ENCODE data around the gene TSBP1.
"Not testable (repeated sequence)": the region's sequence is repeated elsewhere in the genome, so short reads cannot be mapped to it uniquely, and the experiment has no call there.

Gene TSBP1

DNA sequence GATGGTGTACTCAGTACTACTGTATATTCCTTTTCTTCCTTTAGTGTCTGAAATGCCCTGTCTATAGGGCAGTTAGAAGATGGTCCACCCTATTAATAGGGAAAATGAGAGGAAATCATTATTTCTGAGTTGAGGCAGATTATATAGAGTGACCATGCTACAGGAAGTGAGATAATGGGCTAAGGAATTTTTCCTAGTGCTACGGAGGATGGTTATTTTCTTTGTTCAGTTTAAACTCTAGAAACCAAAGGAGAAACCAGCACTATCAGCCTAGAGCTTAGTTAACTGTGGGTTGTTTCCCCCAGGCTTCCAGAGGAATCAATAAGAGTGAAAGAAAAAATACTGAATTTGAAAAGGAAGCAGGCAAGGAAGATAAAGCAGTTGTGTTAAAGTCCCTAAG is 474 bp downstream of the TSBP1 start:
- FAIRE-seq = no peak

- no peak for FAIRE-seq
Observed at GRCh38 chr6:32370505-32370904, 1.2 kb downstream of the TSBP1 start.

GRCh38 chr6:32369660-32370059 is 2.0 kb downstream of the TSBP1 start:
- FAIRE-seq = no peak

GRCh38 chr6:32367644-32368043 is 4.1 kb downstream of the TSBP1 start:
- FAIRE-seq = no peak

DNA sequence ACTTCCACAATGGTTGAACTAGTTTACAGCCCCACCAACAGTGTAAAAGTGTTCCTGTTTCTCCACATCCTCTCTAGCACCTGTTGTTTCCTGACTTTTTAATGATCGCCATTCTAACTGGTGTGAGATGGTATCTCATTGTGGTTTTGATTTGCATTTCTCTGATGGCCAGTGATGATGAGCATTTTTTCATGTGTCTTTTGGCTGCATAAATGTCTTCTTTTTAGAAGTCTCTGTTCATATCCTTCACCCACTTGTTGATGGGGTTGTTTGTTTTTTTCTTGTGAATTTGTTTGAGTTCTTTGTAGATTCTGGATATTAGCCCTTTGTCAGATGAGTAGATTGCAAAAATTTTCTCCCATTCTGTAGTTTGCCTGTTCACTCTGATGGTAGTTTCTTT is 12.5 kb downstream of the TSBP1 start:
- not testable (repeated sequence) for FAIRE-seq

DNA sequence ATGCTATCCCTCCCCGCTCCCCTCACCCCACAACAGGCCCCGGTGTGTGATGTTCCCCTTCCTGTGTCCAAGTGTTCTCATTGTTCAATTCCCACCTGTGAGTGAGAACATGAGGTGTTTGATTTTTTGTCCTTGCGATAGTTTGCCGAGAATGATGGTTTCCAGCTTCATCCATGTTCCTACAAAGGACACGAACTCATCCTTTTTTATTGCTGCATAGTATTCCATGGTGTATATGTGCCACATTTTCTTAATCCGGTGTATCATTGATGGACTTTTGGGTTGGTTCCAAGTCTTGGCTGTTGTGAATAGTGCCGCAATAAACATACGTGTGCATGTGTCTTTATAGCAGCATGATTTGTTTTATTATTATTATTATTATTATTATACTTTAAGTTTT is 13.2 kb downstream of the TSBP1 start:
- not testable (repeated sequence) for FAIRE-seq

- no peak for FAIRE-seq
Observed at GRCh38 chr6:32355018-32355417, 16.7 kb downstream of the TSBP1 start.

DNA sequence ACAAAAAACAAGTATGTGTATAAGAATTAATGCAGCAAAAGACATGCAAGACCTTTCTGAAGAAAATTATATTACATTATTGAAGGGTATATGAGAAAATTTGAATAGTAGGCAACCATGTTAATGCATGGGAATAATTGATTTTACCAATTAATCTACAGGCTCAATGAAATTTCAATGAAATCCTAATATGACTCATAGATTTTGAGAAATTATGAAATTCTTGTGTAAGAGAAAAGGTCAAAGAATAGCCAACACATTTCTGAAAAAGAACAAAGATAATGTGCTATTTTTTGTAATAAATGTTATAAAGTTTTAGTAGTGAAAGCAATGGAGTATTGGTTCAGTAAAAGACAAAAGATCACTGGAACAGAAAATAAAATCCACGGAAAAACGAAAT is 18.4 kb downstream of the TSBP1 start:
- no peak for FAIRE-seq

DNA sequence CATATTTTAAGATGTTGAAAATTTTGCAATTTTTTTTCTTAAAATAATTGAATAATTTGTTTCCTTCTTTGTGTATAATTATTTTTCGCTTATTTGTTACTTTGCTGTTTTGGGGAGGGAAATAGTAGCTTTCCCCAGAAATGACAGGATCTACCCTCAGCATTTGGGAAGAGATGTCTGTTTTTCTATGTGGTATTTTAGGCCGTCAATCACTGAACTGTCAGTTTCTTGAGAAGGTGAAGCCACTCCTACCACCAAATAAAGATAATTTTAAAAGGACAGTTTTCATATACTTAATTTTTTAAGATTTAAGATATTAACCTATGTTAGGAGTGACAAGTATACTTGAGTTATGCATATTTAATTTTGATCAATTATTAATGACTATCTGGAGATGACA is 31.5 kb downstream of the TSBP1 start:
- FAIRE-seq = no peak

GRCh38 chr6:32337186-32337805 is 34.4 kb downstream of the TSBP1 start:
- FAIRE-seq = no peak

DNA sequence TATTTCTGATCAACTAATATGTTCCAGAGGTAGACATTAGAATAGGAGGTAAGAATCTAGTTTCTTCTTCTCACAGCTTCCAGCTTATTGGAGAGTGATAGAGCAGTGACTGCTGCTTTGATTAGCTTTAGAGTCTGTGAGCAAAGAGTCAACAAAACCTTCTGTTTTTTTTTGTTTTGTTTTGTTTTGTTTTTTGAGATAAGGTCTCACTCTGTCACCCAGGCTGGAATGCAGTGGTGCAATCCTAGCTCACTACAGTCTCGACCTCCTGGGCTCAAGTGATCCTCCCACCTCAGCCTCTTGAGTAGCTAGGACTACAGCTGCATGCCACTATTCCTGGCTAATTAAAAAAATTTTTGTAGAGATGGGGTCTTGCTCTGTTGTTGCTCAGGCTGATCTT is 39.3 kb downstream of the TSBP1 start:
- FAIRE-seq = peak; percentile 39

DNA sequence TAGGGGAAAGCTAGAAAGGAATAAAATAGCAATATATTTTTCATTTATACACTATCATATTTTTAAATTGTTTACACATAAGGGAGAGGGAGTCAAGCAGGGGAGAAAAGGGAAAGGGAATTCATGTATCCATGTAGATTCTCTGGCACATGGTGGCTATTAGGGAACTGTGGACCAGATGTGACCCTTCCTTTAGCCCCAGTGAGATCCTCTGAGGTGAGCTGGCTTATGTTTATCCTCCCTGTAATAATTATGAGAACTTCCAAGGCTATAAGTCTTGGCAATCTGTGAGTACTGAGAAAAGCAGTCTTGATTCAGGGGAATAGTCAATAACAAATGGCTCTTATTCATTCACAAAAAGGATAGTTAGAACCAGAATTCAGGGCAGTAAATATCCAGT is 42.6 kb downstream of the TSBP1 start:
- peak; percentile 95 for FAIRE-seq

GRCh38 chr6:32327103-32327502 is 44.6 kb downstream of the TSBP1 start:
- FAIRE-seq = no peak

GRCh38 chr6:32318501-32318900 is 53.2 kb downstream of the TSBP1 start:
- no peak for FAIRE-seq

DNA sequence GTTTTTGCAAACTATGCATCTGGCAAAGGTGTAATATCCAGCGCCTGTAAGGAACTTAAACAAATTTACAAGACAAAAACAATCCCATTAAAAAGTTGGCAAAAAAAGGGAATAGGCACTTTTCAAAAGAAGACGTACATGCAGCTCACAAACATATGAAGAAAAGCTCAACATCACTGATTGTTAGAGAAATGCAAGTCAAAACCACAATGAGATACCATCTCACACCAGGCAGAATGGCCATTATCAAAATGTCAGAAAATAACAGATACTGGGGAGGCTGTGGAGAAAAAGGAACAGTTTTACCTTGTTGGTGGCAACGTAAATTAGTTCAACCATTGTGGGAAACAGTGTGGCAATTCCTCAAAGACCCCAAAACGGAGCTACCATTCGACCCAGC is 54.2 kb downstream of the TSBP1 start:
- FAIRE-seq = no peak

- no peak for FAIRE-seq
Observed at GRCh38 chr6:32313964-32314363, 57.7 kb downstream of the TSBP1 start.

GRCh38 chr6:32298632-32299336 is 72.9 kb downstream of the TSBP1 start:
- FAIRE-seq = peak; percentile 97

DNA sequence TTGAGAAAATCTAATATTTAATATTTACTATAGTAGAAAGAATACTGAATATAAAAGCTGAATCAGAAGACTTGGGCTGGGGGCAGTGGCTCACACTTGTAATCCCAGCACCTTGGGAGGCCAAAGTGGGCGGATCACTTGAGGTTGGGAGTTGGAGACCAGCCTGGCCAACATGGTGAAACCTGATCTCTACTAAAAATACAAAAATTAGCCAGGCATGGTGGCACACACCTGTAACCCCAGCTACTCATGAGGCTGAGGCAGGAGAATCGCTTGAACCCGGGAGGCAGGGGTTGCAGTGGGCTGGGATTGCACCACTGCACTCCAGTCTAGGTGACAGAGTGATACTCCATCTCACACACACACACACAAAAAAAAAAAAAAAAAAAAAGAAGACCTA is 76.7 kb downstream of the TSBP1 start:
- FAIRE-seq = not testable (repeated sequence)

DNA sequence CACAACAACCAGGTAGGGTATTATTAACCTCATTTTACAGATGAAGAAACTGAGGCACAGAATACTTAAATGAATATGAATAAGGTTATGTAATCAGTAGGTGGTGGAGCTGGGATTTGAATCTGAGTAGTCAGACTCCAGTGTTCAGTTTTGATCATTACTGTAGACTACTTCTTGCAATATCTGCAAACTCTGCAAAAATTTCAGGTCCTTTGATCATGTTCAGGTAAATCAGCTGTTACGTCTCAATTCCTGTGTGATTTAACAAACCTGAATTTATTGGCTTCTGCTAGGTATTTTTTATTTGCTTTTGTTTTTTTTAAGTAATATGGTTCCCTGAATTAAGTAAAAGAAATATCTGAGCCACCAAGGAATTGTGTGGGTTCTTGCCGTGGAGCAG is 77.1 kb downstream of the TSBP1 start:
- FAIRE-seq = no peak

DNA sequence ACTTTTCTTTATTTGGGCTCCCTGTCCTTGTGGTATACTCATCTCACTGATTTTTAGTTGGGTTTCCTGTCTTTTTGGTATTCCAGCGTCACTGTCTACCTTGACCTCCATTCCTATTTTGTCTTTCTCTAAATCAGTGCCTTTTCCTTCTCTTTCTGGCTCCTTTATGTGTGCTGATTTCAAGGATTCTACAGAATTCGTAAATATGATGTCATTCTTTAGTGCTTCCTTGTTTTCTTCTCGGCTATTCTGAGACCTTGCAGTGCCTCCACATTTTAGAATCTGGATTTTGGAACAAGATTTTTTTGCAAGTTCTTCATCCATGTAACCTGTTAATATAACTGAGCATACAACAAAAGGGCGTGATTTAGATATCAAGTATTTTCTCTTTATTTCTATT is 78.0 kb downstream of the TSBP1 start:
- no peak for FAIRE-seq

DNA sequence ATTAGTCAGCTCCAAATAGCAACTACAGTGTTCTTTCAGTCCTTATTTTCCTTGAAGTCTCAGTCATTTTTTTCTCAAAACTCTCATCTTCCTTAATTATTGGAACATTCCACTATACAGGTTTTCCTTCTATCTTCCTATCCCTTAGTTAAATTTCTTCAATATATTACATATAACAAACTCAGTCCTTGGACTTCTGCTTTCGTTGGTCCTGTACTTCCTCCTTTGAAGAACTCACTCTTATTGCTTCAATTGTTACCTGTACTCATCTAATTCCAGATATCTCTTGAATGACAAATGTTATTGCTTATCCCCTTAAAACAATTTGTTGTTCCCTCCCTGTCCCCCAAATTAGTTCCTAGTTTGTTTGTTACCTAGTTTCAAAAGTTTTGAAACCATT is 80.2 kb downstream of the TSBP1 start:
- no peak for FAIRE-seq

DNA sequence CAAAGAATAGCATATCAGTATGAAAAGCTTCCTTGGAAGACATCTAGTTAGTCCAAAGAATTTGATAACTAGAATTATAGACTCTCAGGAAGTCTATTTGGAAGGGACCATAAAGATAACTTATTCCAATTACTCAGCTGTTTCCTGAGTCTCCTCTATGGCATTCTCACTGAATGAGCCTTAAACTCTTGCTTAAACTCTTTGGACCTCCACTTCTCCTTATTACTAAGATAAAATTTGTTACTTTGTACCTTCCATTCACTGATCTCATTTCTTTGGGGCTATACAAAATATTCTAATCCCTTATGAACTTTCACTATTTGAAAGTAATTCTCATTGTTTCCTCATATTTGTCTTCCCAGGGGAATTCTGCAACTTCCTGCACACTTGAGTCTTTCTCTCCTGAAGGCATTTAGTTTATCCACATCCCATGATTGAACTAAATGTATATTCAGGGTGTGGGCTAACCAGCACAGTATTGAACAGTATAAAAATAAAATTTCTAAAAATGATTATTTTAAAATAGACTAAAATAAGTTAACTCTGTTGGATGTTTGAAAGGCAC is 80.7 kb downstream of the TSBP1 start:
- FAIRE-seq = no peak

- no peak for FAIRE-seq
Observed at GRCh38 chr6:32288426-32288825, 83.3 kb downstream of the TSBP1 start.

- FAIRE-seq = not testable (repeated sequence)
Observed at GRCh38 chr6:32273801-32274577, 97.7 kb downstream of the TSBP1 start.
